ENCODE results near the gene CIAPIN1. TPM values are rescaled to one million over a fixed set of nuclear protein-coding genes. Genes with fewer than 3 reads are reported as not detected.

The CIAPIN1 gene
- total RNA-seq, 2 experiments from 2014 or later, result 27.8 to 28.0 TPM

DNA sequence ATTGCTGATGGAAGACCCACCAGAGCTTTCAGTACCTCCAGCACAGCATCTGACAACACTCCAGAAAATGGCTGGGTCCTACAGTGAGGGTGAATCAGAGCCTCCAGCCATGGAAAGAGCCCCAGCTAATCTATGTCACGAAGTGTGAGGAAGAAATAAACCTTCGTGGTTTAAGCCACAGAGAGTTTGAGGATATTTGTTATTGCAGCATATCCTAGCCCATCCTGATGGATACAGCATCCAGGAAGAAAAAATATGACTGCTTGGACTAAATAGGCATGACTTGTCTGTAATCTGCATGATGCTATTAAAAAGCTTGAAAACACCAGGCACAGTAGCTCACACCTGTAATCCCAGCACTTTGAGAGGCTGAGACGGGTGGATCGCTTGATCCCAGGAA lies 55.9 kb downstream of the CIAPIN1 start:
- no peak overlapping the region for H3K27ac Mint-ChIP-seq
- Histone ChIP-seq H3K4me1 (ENCODE audit: insufficient read depth, low read length) (no peaks in the 10 kb centered on the region), H3K9me3 (ENCODE audit: control insufficient read depth in 1 of 2, insufficient read depth in 1 of 2, low read length in 2 of 2) (no peaks in the 10 kb centered on the region), H3K27ac (ENCODE audit: low read depth in 1 of 2, low read length in 2 of 2) (no peak overlapping the region), H3K4me3 (ENCODE audit: low read length) (no peak overlapping the region), H3K36me3 (ENCODE audit: insufficient read depth, low read length) (no peaks in the 10 kb centered on the region), H3K27me3 (ENCODE audit: control insufficient read depth in 1 of 2, insufficient read depth in 2 of 2, low read length in 2 of 2) (no peaks in the 10 kb centered on the region)
- no peaks in the 10 kb centered on the region for H3K36me3 Mint-ChIP-seq (ENCODE audit: low read depth)
- peaks cover 5% of the 10 kb centered on the region for H3K27me3 Mint-ChIP-seq
- ATAC-seq (ENCODE audit: poor library complexity), result no peak
- no peaks in the 10 kb centered on the region for H3K9me3 Mint-ChIP-seq
- DNase-seq, result no peak
- CTCF ChIA-PET, result interaction anchor here (0.6 kb wide), 1 partner anchor 191 kb away, joined by 3 read pairs; no protein-coding TSS in a partner anchor
- TF ChIP-seq, protein P1, sequence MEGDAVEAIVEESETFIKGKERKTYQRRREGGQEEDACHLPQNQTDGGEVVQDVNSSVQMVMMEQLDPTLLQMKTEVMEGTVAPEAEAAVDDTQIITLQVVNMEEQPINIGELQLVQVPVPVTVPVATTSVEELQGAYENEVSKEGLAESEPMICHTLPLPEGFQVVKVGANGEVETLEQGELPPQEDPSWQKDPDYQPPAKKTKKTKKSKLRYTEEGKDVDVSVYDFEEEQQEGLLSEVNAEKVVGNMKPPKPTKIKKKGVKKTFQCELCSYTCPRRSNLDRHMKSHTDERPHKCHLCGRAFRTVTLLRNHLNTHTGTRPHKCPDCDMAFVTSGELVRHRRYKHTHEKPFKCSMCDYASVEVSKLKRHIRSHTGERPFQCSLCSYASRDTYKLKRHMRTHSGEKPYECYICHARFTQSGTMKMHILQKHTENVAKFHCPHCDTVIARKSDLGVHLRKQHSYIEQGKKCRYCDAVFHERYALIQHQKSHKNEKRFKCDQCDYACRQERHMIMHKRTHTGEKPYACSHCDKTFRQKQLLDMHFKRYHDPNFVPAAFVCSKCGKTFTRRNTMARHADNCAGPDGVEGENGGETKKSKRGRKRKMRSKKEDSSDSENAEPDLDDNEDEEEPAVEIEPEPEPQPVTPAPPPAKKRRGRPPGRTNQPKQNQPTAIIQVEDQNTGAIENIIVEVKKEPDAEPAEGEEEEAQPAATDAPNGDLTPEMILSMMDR (IDR thresholded peaks at IDR 0.05), result no peak
- intact Hi-C loops (cut with DNase I, micrococcal nuclease), result no loop called here
- H3K4me3 Mint-ChIP-seq, result no peak overlapping the region
- H3K4me1 Mint-ChIP-seq (ENCODE audit: low read depth), result no peaks in the 10 kb centered on the region
- POLR2A ChIA-PET, result no interaction called here

DNA sequence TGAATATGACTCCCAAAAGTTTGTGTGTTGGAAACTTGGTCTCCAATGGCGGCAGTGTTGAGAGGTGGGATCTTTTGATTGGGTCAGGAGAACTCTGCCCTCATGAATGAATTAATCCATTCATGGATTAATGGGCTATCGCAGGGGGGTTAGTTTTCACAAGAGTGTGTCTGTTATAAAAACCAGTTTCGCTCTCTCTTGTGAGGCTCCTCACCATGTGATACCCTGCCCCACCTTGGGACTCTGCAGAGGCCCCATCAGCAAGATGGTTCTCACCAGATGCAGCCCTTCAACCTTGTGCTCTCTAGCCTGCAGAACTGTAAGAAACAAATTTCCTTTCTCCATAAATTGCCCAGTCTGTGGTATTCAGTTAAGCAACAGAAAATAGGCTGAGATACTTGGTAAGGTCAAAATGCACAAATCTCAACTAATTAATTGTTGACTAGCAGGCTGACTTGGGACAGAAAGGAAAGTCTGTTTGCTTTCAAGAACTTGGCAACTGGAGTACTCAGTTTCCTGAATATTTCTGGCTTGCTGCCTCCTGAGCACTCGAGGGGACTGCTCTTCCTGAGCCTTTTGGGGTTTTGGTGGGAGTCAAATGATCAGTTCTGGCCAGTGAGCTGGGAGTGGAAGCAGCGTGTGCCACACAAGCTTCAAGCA lies 56.4 kb downstream of the CIAPIN1 start:
- no peak overlapping the region for H3K27ac Mint-ChIP-seq
- POLR2A ChIA-PET, result no interaction called here
- ATAC-seq (ENCODE audit: poor library complexity), result no peak
- H3K27me3 Mint-ChIP-seq, result no peaks in the 10 kb centered on the region
- Histone ChIP-seq H3K36me3 (ENCODE audit: insufficient read depth, low read length) (no peaks in the 10 kb centered on the region), H3K27ac (ENCODE audit: low read depth in 1 of 2, low read length in 2 of 2) (no peak overlapping the region), H3K9me3 (ENCODE audit: control insufficient read depth in 1 of 2, insufficient read depth in 1 of 2, low read length in 2 of 2) (no peaks in the 10 kb centered on the region), H3K27me3 (ENCODE audit: control insufficient read depth in 1 of 2, insufficient read depth in 2 of 2, low read length in 2 of 2) (no peaks in the 10 kb centered on the region), H3K4me3 (ENCODE audit: low read length) (no peak overlapping the region), H3K4me1 (ENCODE audit: insufficient read depth, low read length) (no peaks in the 10 kb centered on the region)
- CTCF ChIA-PET, result no interaction called here
- intact Hi-C loops (cut with DNase I, micrococcal nuclease), result no loop called here
- no peak for DNase-seq
- H3K36me3 Mint-ChIP-seq (ENCODE audit: low read depth), result no peaks in the 10 kb centered on the region
- TF ChIP-seq, protein P1 (IDR thresholded peaks at IDR 0.05), result no peak
- H3K9me3 Mint-ChIP-seq, result no peaks in the 10 kb centered on the region
- no peaks in the 10 kb centered on the region for H3K4me1 Mint-ChIP-seq (ENCODE audit: low read depth)
- no peak overlapping the region for H3K4me3 Mint-ChIP-seq

DNA sequence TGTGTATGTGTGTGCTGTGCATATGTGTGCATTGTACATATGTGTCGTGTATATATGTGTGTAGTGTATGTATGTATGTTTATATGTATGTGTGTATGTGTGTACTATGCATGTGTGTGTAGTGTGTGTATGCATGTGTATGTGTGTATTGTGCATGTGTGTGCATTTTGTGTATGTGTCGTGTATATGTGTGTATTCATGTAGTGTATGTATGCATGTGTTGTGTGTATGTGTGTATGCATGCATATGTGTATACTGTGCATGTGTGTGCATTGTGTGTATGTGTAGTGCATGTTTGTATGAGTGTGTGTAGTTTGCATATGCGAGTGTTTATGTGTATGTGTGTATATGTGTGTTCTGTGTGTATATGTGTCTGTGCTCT lies 58.1 kb downstream of the CIAPIN1 start:
- no peak overlapping the region for H3K27ac ChIP-seq (ENCODE audit: low read depth in 1 of 2, low read length in 2 of 2)
- H3K4me3 ChIP-seq (ENCODE audit: low read length), result no peak overlapping the region
- Mint-ChIP-seq H3K36me3 (ENCODE audit: low read depth) (no peaks in the 10 kb centered on the region), H3K27me3 (no peaks in the 10 kb centered on the region), H3K4me3 (no peak overlapping the region), H3K9me3 (no peaks in the 10 kb centered on the region), H3K4me1 (ENCODE audit: low read depth) (no peaks in the 10 kb centered on the region), H3K27ac (no peak overlapping the region)
- peaks cover 0 to 2% of the 10 kb centered on the region in 2 experiments for H3K27me3 ChIP-seq (ENCODE audit: control insufficient read depth in 1 of 2, insufficient read depth in 2 of 2, low read length in 2 of 2)
- ChIA-PET CTCF (no interaction called here), POLR2A (no interaction called here)
- no peaks in the 10 kb centered on the region for H3K4me1 ChIP-seq (ENCODE audit: insufficient read depth, low read length)
- TF ChIP-seq, protein P1 (IDR thresholded peaks at IDR 0.05), result no peak
- intact Hi-C loops (cut with DNase I, micrococcal nuclease), result loop anchor here in 1 of 2 experiments (2.0 kb wide), 1 partner anchor 20 kb away; no protein-coding TSS in a partner anchor
- H3K9me3 ChIP-seq (ENCODE audit: control insufficient read depth in 1 of 2, insufficient read depth in 1 of 2, low read length in 2 of 2), result no peaks in the 10 kb centered on the region
- ATAC-seq (ENCODE audit: poor library complexity) (no peak), DNase-seq (no peak)
- H3K36me3 ChIP-seq (ENCODE audit: insufficient read depth, low read length), result no peaks in the 10 kb centered on the region
